Dermis blood vessel endothelial cell (primary cell): ENCODE measurements around the gene CNKSR1. TPM values are rescaled to one million over a fixed set of nuclear protein-coding genes. Genes with fewer than 3 reads are reported as not detected.
"Not testable (repeated sequence)": the region's sequence is repeated elsewhere in the genome, so short reads cannot be mapped to it uniquely, and the experiment has no call there.

Experiments
- DNase-seq: peaks from one replicate; pipeline ENCODE4 v3.0.0; 2010
- total RNA-seq: library from RNA; depleted of rRNA; stranded (reverse); fragments of >200 nt; gene quantifications from 2 replicates; pipeline ENCODE4 v1.2.3, GENCODE V29; 2014

CNKSR1 gene
- total RNA-seq, 1 donor from 2014 or later: not detected

GRCh38 chr1:26230682-26231081 lies 53.4 kb downstream of the CNKSR1 start:
- not testable (repeated sequence) for DNase-seq

GRCh38 chr1:26233903-26234643 lies 56.8 kb downstream of the CNKSR1 start, which contains the start of gene CEP85:
Gene CEP85 (plus strand): TSS chr1:26234200. CDS start chr1:26239784, 5,584 bp downstream.
- peak; percentile 99 for DNase-seq

- DNase-seq: peak; percentile 38
Observed at GRCh38 chr1:26234644-26235370, 57.5 kb downstream of the CNKSR1 start.

GRCh38 chr1:26237230-26237966 lies 60.1 kb downstream of the CNKSR1 start:
- peak; percentile 59 for DNase-seq

Other genes with a start within 250 kb of the CNKSR1 start
- gene PAFAH2, start 179.4 kb upstream of the CNKSR1 start, total RNA-seq: 14.1 and 31.7 TPM in 2 replicates
- not detected in 2 replicates for gene EXTL1, start 155.7 kb upstream of the CNKSR1 start, total RNA-seq
- not detected in 2 replicates for gene SLC30A2, start 131.4 kb upstream of the CNKSR1 start, total RNA-seq
- gene TRIM63, start 109.9 kb upstream of the CNKSR1 start, total RNA-seq: not detected in 2 replicates
- gene PDIK1L, start 65.7 kb upstream of the CNKSR1 start, total RNA-seq: 6.7 and 8.2 TPM in 2 replicates
- 11.6 and 12.9 TPM in 2 replicates for gene FAM110D, start 18.4 kb upstream of the CNKSR1 start, total RNA-seq
- gene C1orf232, start 8.5 kb upstream of the CNKSR1 start, total RNA-seq: not detected in 2 replicates
- 8.0 and 25.0 TPM in 2 replicates for gene ZNF593, start 7.6 kb upstream of the CNKSR1 start, total RNA-seq
- not detected in 2 replicates for gene ZNF593OS, start 5.7 kb upstream of the CNKSR1 start, total RNA-seq
- gene CATSPER4, start 13.1 kb downstream of the CNKSR1 start, total RNA-seq: not detected in 2 replicates
- gene CEP85, start 56.7 kb downstream of the CNKSR1 start, total RNA-seq: 10.2 and 13.9 TPM in 2 replicates
- gene SH3BGRL3, start 102.6 kb downstream of the CNKSR1 start, total RNA-seq: 10.4 and 23.8 TPM in 2 replicates
- 2.3 and 3.6 TPM in 2 replicates for gene UBXN11, start 129.1 kb downstream of the CNKSR1 start, total RNA-seq
- gene CD52, start 140.5 kb downstream of the CNKSR1 start, total RNA-seq: not detected in 2 replicates
- gene CRYBG2, start 176.6 kb downstream of the CNKSR1 start, total RNA-seq: 0.70 TPM in 1 of 2 replicates, not detected in the other
- not detected in 2 replicates for gene ZNF683, start 195.3 kb downstream of the CNKSR1 start, total RNA-seq
- gene LIN28A, start 233.3 kb downstream of the CNKSR1 start, total RNA-seq: not detected in 2 replicates